Renal cortical epithelial cell (primary cell): Measurements from ENCODE around the gene FAM83G. TPM values are rescaled to one million over a fixed set of nuclear protein-coding genes. Genes with fewer than 3 reads are reported as not detected.
"Not testable (repeated sequence)": the region's sequence is repeated elsewhere in the genome, so short reads cannot be mapped to it uniquely, and the experiment has no call there.

Experiments
- DNase-seq: peaks from one replicate; pipeline ENCODE4 v3.0.0-alpha.2; 2011; ENCODE audit warnings: low read depth
- total RNA-seq: library from RNA; depleted of rRNA; stranded (reverse); fragments of >200 nt; gene quantifications from 2 replicates; pipeline ENCODE4 v1.2.3, GENCODE V29; 2014

Gene FAM83G
- total RNA-seq, 1 donor from 2014 or later: 17.9 TPM

GRCh38 chr17:18967916-18968315 lies 36.6 kb downstream of the FAM83G start:
- no peak for DNase-seq

- DNase-seq: no peak
Observed at GRCh38 chr17:18966831-18967624, 37.5 kb downstream of the FAM83G start.

- no peak for DNase-seq
Observed at GRCh38 chr17:18965530-18966236, 38.9 kb downstream of the FAM83G start.

GRCh38 chr17:18964550-18964949 lies 40.0 kb downstream of the FAM83G start:
- DNase-seq: no peak

GRCh38 chr17:18964018-18964351 lies 40.6 kb downstream of the FAM83G start:
- no peak for DNase-seq

GRCh38 chr17:18963126-18964017 lies 41.2 kb downstream of the FAM83G start:
- no peak for DNase-seq

- no peak for DNase-seq
Observed at GRCh38 chr17:18962494-18962815, 42.1 kb downstream of the FAM83G start.

GRCh38 chr17:18961634-18962493 lies 42.7 kb downstream of the FAM83G start:
- DNase-seq: peak; percentile 44

- DNase-seq: no peak
Observed at GRCh38 chr17:18960803-18961511, 43.6 kb downstream of the FAM83G start.

- DNase-seq: no peak
Observed at GRCh38 chr17:18960241-18960665, 44.3 kb downstream of the FAM83G start.

GRCh38 chr17:18959845-18960240 lies 44.7 kb downstream of the FAM83G start:
- no peak for DNase-seq

- no peak for DNase-seq
Observed at GRCh38 chr17:18959071-18959844, 45.3 kb downstream of the FAM83G start.

GRCh38 chr17:18958611-18959010 lies 46.0 kb downstream of the FAM83G start:
- no peak for DNase-seq

GRCh38 chr17:18957831-18958230 lies 46.7 kb downstream of the FAM83G start:
- DNase-seq: no peak

GRCh38 chr17:18956581-18956980 lies 48.0 kb downstream of the FAM83G start:
- DNase-seq: no peak

GRCh38 chr17:18956021-18956420 lies 48.5 kb downstream of the FAM83G start:
- DNase-seq: not testable (repeated sequence)

- DNase-seq: no peak
Observed at GRCh38 chr17:18955009-18955408, 49.6 kb downstream of the FAM83G start.

- DNase-seq: no peak
Observed at GRCh38 chr17:18954321-18954720, 50.2 kb downstream of the FAM83G start.

- no peak for DNase-seq
Observed at GRCh38 chr17:18953231-18953728, 51.3 kb downstream of the FAM83G start.
